ENCODE measurements around the gene WNT2B. TPM values are rescaled to one million over a fixed set of nuclear protein-coding genes. Genes with fewer than 3 reads are reported as not detected.
A peak's percentile ranks its signal among the peaks of the same experiment; 100 is the strongest.

WNT2B gene
- polyA plus RNA-seq, 1 of the 3 experiments (the other 2 are of a cell fraction): 4.3 TPM

- TF ChIP-seq CTCF (IDR thresholded peaks at IDR 0.05) (peak; percentile 77), GATA2 (CRISPR knock-in tag; IDR thresholded peaks at IDR 0.05) (peak; percentile 32; the same call in 1 of the 2 replicates), ELF1 (IDR thresholded peaks at IDR 0.05) (no peak), MAX (IDR thresholded peaks at IDR 0.05; ENCODE audit: low read depth) (peak; percentile 69; the same call in 1 of the 2 replicates), NFIC (IDR thresholded peaks at IDR 0.05; ENCODE audit: borderline replicate concordance) (peak; percentile 46), CHD2 (IDR thresholded peaks at IDR 0.05; ENCODE audit: low read length, partially characterized antibody) (no peak), MXI1 (IDR thresholded peaks at IDR 0.05; ENCODE audit: low read depth, low read length) (peak; percentile 14; the same call in 1 of the 2 replicates)
Observed at GRCh38 chr1:112501810-112502641, 6.7 kb upstream of the WNT2B start (continued).

GRCh38 chr1:112502826-112503225, 5.9 kb upstream of the WNT2B start:
- ChIA-PET POLR2A (interaction anchor here (0.9 to 1.4 kb wide), 2 partner anchors 12 to 172 kb away, joined by 3 to 7 read pairs; partner anchors contain the start of gene MOV10), CTCF (interaction anchor here (1.1 to 3.9 kb wide), 16 partner anchors 9 to 212 kb away, joined by 3 to 47 read pairs (median 12); partner anchors contain the start of genes PPM1J and RHOC)
- no peak overlapping the region for H2AFZ ChIP-seq (ENCODE audit: low read depth)
- H3K4me3 ChIP-seq (ENCODE audit: low read depth in 2 of 2, low read length in 1 of 2): 0 out of 4 replicates have a peak overlapping the region, but pooled peaks of 1 of the 2 experiments have one; percentile 60
- no peak for TF ChIP-seq SMC3 (IDR thresholded peaks at IDR 0.05; ENCODE audit: low read depth, low read length)
- no peak for TF ChIP-seq YY1 (IDR thresholded peaks at IDR 0.05; ENCODE audit: low read depth)
- no peak for TF ChIP-seq MAX (IDR thresholded peaks at IDR 0.05; ENCODE audit: low read depth)
- TF ChIP-seq JUND (IDR thresholded peaks at IDR 0.05): no peak
- TF ChIP-seq FOXM1 (IDR thresholded peaks at IDR 0.05; ENCODE audit: low read depth): no peak
- no peaks in the 10 kb centered on the region for H3K79me2 ChIP-seq (ENCODE audit: insufficient read depth)
- no peaks in the 10 kb centered on the region for H3K9me3 ChIP-seq
- no peaks in the 10 kb centered on the region for H3F3A ChIP-seq (replicated peaks; ENCODE audit: insufficient read depth)
- no peaks in the 10 kb centered on the region for H3K9me2 ChIP-seq
- DNase-seq: peak; percentile 35
- no peaks in the 10 kb centered on the region for H3K27me3 ChIP-seq (ENCODE audit: insufficient read depth)
- no peaks in the 10 kb centered on the region for H4K20me1 ChIP-seq (ENCODE audit: insufficient read depth)
- 86% methylated on average over 2 of the region's 2 CpGs for WGBS (ENCODE audit: low lambda C conversion rate)
- no peak overlapping the region for H3K27ac ChIP-seq (ENCODE audit: low read depth in 2 of 2, low read length in 1 of 2)
- H3K4me2 ChIP-seq: 0 out of 2 replicates have a peak overlapping the region, but pooled peaks have one; percentile 85
- H3K9ac ChIP-seq: no peak overlapping the region
- H3K4me1 ChIP-seq (ENCODE audit: control insufficient read depth in 1 of 2, insufficient read depth in 2 of 2, low read depth in 1 of 2, low read length in 1 of 2): peaks cover 0 to 13% of the 10 kb centered on the region in 2 experiments; a peak in 1 of 4 replicates
- H3K36me3 ChIP-seq (replicated peaks in 1 of 2; ENCODE audit: control insufficient read depth in 1 of 2, insufficient read depth in 2 of 2, low read length in 1 of 2): no peaks in the 10 kb centered on the region
